ENCODE results near the gene NEDD4L.
A peak's percentile ranks its signal among the peaks of the same experiment; 100 is the strongest.

Gene NEDD4L

GRCh38 chr18:58187674-58188073, 143.6 kb downstream of the NEDD4L start:
- DNase-seq, result no peak

GRCh38 chr18:58188996-58189395, 145.0 kb downstream of the NEDD4L start:
- DNase-seq, result no peak

GRCh38 chr18:58190842-58191530, 147.0 kb downstream of the NEDD4L start:
- no peak for DNase-seq

GRCh38 chr18:58191626-58192025, 147.6 kb downstream of the NEDD4L start:
- DNase-seq, result no peak

- no peak for DNase-seq
These were observed 148.5 kb downstream of the NEDD4L start for GRCh38 chr18:58192519-58192918.

- DNase-seq, result no peak
These were observed 150.0 kb downstream of the NEDD4L start for GRCh38 chr18:58194028-58194427.

- DNase-seq, result peak; percentile 1
These were observed 151.3 kb downstream of the NEDD4L start for GRCh38 chr18:58195278-58195765.

- DNase-seq, result no peak
These were observed 152.1 kb downstream of the NEDD4L start for GRCh38 chr18:58196164-58196563.

GRCh38 chr18:58196881-58197872, 153.2 kb downstream of the NEDD4L start:
- no peak for DNase-seq

GRCh38 chr18:58201268-58201667, 157.2 kb downstream of the NEDD4L start:
- no peak for DNase-seq

- no peak for DNase-seq
These were observed 158.0 kb downstream of the NEDD4L start for GRCh38 chr18:58201733-58202730.

GRCh38 chr18:58204776-58205442, 160.9 kb downstream of the NEDD4L start:
- no peak for DNase-seq

- no peak for DNase-seq
These were observed 161.6 kb downstream of the NEDD4L start for GRCh38 chr18:58205443-58206160.

GRCh38 chr18:58207520-58208152, 163.6 kb downstream of the NEDD4L start:
- no peak for DNase-seq

GRCh38 chr18:58208207-58208932, 164.3 kb downstream of the NEDD4L start:
- DNase-seq, result no peak

- DNase-seq, result no peak
These were observed 165.3 kb downstream of the NEDD4L start for GRCh38 chr18:58209326-58209725.

GRCh38 chr18:58211510-58211909, 167.5 kb downstream of the NEDD4L start:
- DNase-seq, result no peak

- DNase-seq, result no peak
These were observed 168.2 kb downstream of the NEDD4L start for GRCh38 chr18:58212274-58212673.

GRCh38 chr18:58213440-58213839, 169.4 kb downstream of the NEDD4L start:
- peak; percentile 14 for DNase-seq

- DNase-seq, result no peak
These were observed 171.0 kb downstream of the NEDD4L start for GRCh38 chr18:58215011-58215410.
